Heart right ventricle (tissue), 16 donors: Measurements from ENCODE around the gene MID1IP1. TPM values are rescaled to one million over a fixed set of nuclear protein-coding genes. Genes with fewer than 3 reads are reported as not detected.

Experiments
- ATAC-seq, 8 donors: fragments of 200-7000 bp; cut with Tn5 transposase; one replicate each; pipeline ENCODE4 v1.9.1; 2020; ENCODE audit warnings: mild to moderate bottlenecking in 8 of 8, moderate library complexity in 8 of 8, moderate number of reproducible peaks in 1 of 8
- DNase-seq, 2 donors: peaks; one replicate each; pipeline ENCODE4 v3.0.0-alpha.2; 2020
- H3K27ac ChIP-seq, 10 donors: fragments of 200-600 bp; sonication (generic) in 2 of 10; one replicate each; pipeline versions ENCODE4 v1.5.0 to v1.8.0; 2020 to 2022; ENCODE audit warnings: mild to moderate bottlenecking in 3 of 10
- H3K27me3 ChIP-seq, 7 donors: fragments of 200-600 bp; one replicate each; pipeline ENCODE4 v1.8.0; 2021 to 2022; ENCODE audit warnings: mild to moderate bottlenecking in 2 of 7
- H3K36me3 ChIP-seq, 9 donors: fragments of 200-600 bp; sonication (generic) in 1 of 9; one replicate each; pipeline versions ENCODE4 v1.5.0 to v1.8.0; 2020 to 2022; ENCODE audit warnings: mild to moderate bottlenecking in 2 of 9
- H3K4me1 ChIP-seq, 9 donors: fragments of 200-600 bp; sonication (generic) in 1 of 9; one replicate each; pipeline versions ENCODE4 v1.5.0 to v1.8.0; 2020 to 2022; ENCODE audit warnings: mild to moderate bottlenecking in 4 of 9
- H3K4me3 ChIP-seq, 10 donors: fragments of 200-600 bp; sonication (generic) in 2 of 10; one replicate each; pipeline versions ENCODE4 v1.5.0 to v1.8.0; 2020 to 2022; ENCODE audit warnings: mild to moderate bottlenecking in 7 of 10, moderate library complexity in 2 of 10
- H3K9me3 ChIP-seq, 11 donors: fragments of 200-600 bp in 10 of 11; sonication (generic) in 2 of 11; one replicate each; pipeline versions ENCODE4 v1.5.0 to v1.8.0; 2013 to 2022; ENCODE audit warnings: mild to moderate bottlenecking in 2 of 11, control low read depth in 1 of 11, moderate library complexity in 1 of 11
- WGBS, 2 donors: extraction: QIAGEN DNeasy Blood & Tissue Kit; methylation state at CpG; one replicate each; pipeline ENCODE4 v1.1.7; 2013; ENCODE audit warnings: inconsistent platforms in 1 of 2; 5-methylcytosine and 5-hydroxymethylcytosine counted together
- intact Hi-C, 10 donors: fragments of 100-400 bp; cut with DNase I; formaldehyde crosslinking; loops; one replicate each; pipeline versions ENCODE4 v1.11.1 to v1.14.2; 2022
- polyA plus RNA-seq, 2 donors: library from polyadenylated mRNA; stranded (reverse); fragments of 200-250 nt; gene quantifications; one replicate each; pipeline ENCODE4 v1.2.3, GENCODE V29; 2013
- total RNA-seq, 10 donors: library from RNA; stranded (reverse); fragmentation: NEBNext Ultra II Directional in 3 of 10; extraction: Animal tissue kit (Norgen Biotek cat#: 25700) in 3 of 10; gene quantifications; one replicate each; pipeline versions ENCODE4 v1.2.1 to v1.2.4, GENCODE V29; 2021 to 2023
- TF ChIP-seq, protein P1 (sequence below), 9 donors: fragments of 200-600 bp; sonication (generic) in 2 of 9; IDR thresholded peaks; one replicate each; pipeline versions ENCODE4 v1.5.0 to v1.8.0; 2021 to 2022; ENCODE audit warnings: antibody characterized with exemption in 9 of 9, mild to moderate bottlenecking in 5 of 9, moderate library complexity in 1 of 9
- donor health status: Arrhythmogenic right ventricular cardiomyopathy.
- donor health status: ischemic (EF 13 %, LVEDD 7.1; RV severe dilation, severe dysfunction).
- donor health status: healthy with polysubstance abuse.
- donor health status: DM: no; HTN: yes; CAD: no.
- donor health status: DM: no; HTN: no; CAD: no.
- donor health status: ischemic (EF 25% LVEDD 6.9; RV normal size, moderate dysfunction).
- donor health status: ischemic (EF 25% LVEDD 5.7; RV mildly dilated, moderate dysfunction).
- donor health status: healthy.
- donor health status: DM: yes; HTN: yes; CAD: no.
- donor health status: Ischemic cardiomyopathy.
- donor health status: ischemic (EF 35%, LVEDD 5.7; RV mildly dilated, moderate dysfunction).
- donor health status: nonischemic (EF 11% LVEDD 7.7; RV severe dilation, severe dysfunction).
- donor health status: DM: yes; HTN: yes; CAD: no.
- donor health status: PGD.
- donor health status: ischemic (EF 29% LVEDD 5.4; RV normal size, mild dysfunction).
- donor health status: nonischemic (EF 23%, LVEDD 6.1; RV moderate dilation, normal function).

MID1IP1 gene
- total and polyA plus RNA-seq, 12 donors: 15.2 to 171 (median 26.9) TPM

DNA sequence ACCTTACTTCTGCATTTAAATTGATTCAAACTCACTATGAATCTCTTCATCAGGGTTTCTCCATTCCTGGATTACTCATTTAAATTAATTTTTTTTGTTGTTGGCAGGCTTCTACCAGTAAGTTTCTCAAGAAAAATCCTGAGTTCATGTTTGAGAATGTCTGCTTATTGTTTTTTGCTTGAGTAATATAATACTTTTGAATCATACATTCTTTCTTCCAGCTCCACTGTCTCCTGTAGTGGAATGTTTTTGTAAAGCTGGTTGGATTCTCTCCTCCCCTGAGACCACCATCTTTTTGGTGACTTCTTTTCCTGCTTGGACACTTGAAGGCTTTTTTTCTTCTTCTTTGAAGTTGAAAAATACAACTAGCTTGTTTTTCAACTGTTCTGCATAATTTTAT, 4.3 kb upstream of the MID1IP1 start:
- no peak overlapping the region for H3K27ac ChIP-seq
- intact Hi-C loops: loop anchor here in 2 of 10 donors (10.0 kb wide), 1 partner anchor 358 kb away; no protein-coding TSS in a partner anchor
- peaks cover 0 to 12% (median 0%) of the 10 kb centered on the region in 7 donors for H3K27me3 ChIP-seq
- H3K9me3 ChIP-seq: no peaks in the 10 kb centered on the region
- TF ChIP-seq, protein P1, sequence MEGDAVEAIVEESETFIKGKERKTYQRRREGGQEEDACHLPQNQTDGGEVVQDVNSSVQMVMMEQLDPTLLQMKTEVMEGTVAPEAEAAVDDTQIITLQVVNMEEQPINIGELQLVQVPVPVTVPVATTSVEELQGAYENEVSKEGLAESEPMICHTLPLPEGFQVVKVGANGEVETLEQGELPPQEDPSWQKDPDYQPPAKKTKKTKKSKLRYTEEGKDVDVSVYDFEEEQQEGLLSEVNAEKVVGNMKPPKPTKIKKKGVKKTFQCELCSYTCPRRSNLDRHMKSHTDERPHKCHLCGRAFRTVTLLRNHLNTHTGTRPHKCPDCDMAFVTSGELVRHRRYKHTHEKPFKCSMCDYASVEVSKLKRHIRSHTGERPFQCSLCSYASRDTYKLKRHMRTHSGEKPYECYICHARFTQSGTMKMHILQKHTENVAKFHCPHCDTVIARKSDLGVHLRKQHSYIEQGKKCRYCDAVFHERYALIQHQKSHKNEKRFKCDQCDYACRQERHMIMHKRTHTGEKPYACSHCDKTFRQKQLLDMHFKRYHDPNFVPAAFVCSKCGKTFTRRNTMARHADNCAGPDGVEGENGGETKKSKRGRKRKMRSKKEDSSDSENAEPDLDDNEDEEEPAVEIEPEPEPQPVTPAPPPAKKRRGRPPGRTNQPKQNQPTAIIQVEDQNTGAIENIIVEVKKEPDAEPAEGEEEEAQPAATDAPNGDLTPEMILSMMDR (IDR thresholded peaks at IDR 0.05): no peak
- H3K4me3 ChIP-seq: no peak overlapping the region
- ATAC-seq (no peak), DNase-seq (no peak)
- H3K36me3 ChIP-seq: no peaks in the 10 kb centered on the region
- H3K4me1 ChIP-seq: peaks cover 0 to 7% (median 0%) of the 10 kb centered on the region in 9 donors

DNA sequence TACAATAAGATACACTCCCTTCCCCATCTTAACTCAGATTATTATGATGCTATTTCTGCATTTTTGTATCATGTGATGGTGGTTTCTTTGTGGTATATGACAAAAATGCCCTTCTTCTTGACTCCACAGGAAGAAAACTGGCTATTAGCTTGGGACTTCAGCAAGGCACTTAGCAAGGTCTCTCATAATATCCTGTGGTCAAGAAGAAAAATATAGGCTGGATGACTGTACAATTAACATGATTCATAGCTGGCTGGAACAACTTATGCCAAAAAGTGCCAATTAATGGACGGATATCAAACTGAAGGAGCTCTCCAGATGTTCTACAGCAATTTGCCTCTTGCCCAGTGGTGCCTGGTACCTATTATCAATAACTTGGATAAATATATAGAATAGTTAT, 2.3 kb upstream of the MID1IP1 start:
- no peak overlapping the region for H3K4me3 ChIP-seq
- H3K36me3 ChIP-seq: no peaks in the 10 kb centered on the region
- no peak overlapping the region for H3K27ac ChIP-seq
- TF ChIP-seq, protein P1 (IDR thresholded peaks at IDR 0.05): no peak
- DNase-seq (no peak), ATAC-seq (no peak)
- H3K27me3 ChIP-seq: peaks cover 0 to 12% (median 0%) of the 10 kb centered on the region in 7 donors
- intact Hi-C loops: loop anchor here in 2 of 10 donors (10.0 kb wide), 1 partner anchor 356 kb away; no protein-coding TSS in a partner anchor
- WGBS, 2 donors: 84 to 97% methylated on average over 1 of the region's 1 CpG
- H3K4me1 ChIP-seq: peaks cover 0 to 25% (median 14%) of the 10 kb centered on the region in 9 donors
- H3K9me3 ChIP-seq: no peaks in the 10 kb centered on the region

DNA sequence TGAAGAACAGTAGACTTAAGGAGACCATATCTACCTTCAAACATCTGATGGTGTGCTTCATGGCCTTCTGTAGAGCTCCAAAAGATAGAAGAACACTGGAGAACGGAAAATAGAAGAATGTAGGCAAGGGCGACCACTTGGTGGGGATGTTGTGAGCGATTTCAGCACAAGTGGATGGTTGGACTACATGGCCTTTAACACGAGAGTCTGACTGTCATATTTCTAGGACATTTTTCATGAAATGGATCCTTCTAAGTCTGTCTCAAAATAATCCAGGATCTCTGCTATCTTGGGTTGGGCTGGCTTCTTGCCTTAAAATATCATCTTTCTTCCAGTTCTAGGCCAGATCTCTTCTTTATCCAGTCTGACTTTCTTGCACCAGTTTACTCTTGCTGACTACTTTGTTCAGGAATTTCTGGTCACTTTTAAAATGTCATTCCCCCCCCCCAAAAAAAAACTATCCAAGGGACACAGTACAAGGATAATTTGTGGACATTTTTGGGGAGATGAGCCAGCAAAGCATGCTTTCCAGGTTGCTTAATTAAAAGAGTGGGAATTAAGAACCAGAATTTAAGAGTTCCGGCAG, 1.2 kb upstream of the MID1IP1 start:
- intact Hi-C loops: loop anchor here in 7 of 10 donors (5.0 to 10.0 kb wide), 6 partner anchors 67 to 355 kb away; no protein-coding TSS in a partner anchor
- WGBS, 2 donors: 60 to 61% methylated on average over 5 of the region's 5 CpGs

DNA sequence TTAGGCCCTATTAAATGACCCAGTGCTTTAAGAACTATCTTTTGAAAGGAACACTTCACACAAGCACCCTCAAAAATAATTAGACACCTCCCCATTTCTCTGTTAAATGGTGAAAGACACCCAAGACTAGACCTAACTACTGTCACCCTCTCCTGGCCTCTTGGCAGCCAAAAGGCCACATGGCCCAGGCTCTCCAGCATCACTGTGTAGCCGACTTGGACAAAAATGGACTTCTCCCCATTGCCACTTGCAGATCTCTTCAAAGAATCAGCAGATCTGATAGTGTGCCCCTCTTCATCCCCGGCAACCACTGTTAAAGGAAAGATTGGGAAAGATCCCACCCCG, 2.0 kb downstream of the MID1IP1 start:
- peak in 2 of 8 donors; percentile 2 to 5 for ATAC-seq
- peaks cover 0 to 47% (median 26%) of the 10 kb centered on the region in 9 donors for H3K4me1 ChIP-seq
- intact Hi-C loops: loop anchor here in 7 of 10 donors (5.0 to 10.0 kb wide), 5 partner anchors 64 to 342 kb away; no protein-coding TSS in a partner anchor
- TF ChIP-seq, protein P1 (IDR thresholded peaks at IDR 0.05): no peak
- H3K27ac ChIP-seq: peak overlapping the region; percentile 89 to 96 (median 95)
- H3K27me3 ChIP-seq: no peaks in the 10 kb centered on the region
- no peak for DNase-seq
- H3K4me3 ChIP-seq: peak overlapping the region in 8 of 10 donors; percentile 64 to 77 (median 70)
- no peaks in the 10 kb centered on the region for H3K9me3 ChIP-seq
- WGBS, 2 donors: 14 to 20% methylated on average over 3 of the region's 3 CpGs
- no peaks in the 10 kb centered on the region for H3K36me3 ChIP-seq

More for the DNA sequence above, 1.2 kb upstream of the MID1IP1 start:
- no peak overlapping the region for H3K4me3 ChIP-seq
- ATAC-seq (no peak), DNase-seq (peak in 1 of 2 donors; percentile 8)
- H3K27ac ChIP-seq: peak overlapping the region in 2 of 10 donors; percentile 26 to 93
- H3K4me1 ChIP-seq: peaks cover 0 to 25% (median 14%) of the 10 kb centered on the region in 9 donors
- H3K27me3 ChIP-seq: peaks cover 0 to 11% (median 0%) of the 10 kb centered on the region in 7 donors
- TF ChIP-seq, protein P1 (IDR thresholded peaks at IDR 0.05): peak in 6 of 9 donors; percentile 13 to 47 (median 34)
- no peaks in the 10 kb centered on the region for H3K36me3 ChIP-seq
- no peaks in the 10 kb centered on the region for H3K9me3 ChIP-seq
